HG02840 (cell line): ENCODE data around the gene COQ7.

ENCODE experiments used
- ATAC-seq: cut with Tn5 transposase; IDR thresholded peaks from one replicate; pipeline ENCODE4 v1.9.1; 2021; ENCODE audit warnings: mild to moderate bottlenecking, moderate library complexity, moderate number of reproducible peaks; ENCODE audit not compliant: unreplicated experiment, low FRiP score

COQ7 gene

GRCh38 chr16:19110537-19111360 lies 43.3 kb downstream of the COQ7 start:
- ATAC-seq = no peak

GRCh38 chr16:19112099-19112407 lies 44.6 kb downstream of the COQ7 start:
- ATAC-seq = no peak

GRCh38 chr16:19113577-19114358 lies 46.4 kb downstream of the COQ7 start, which contains the start of gene ITPRIPL2:
Gene ITPRIPL2 (plus strand): TSS chr16:19113964. CDS start chr16:19114462, 498 bp downstream.
- ATAC-seq = no peak

- ATAC-seq = no peak
Measured at GRCh38 chr16:19114359-19115147, 47.1 kb downstream of the COQ7 start.

GRCh38 chr16:19115148-19116021 lies 48.0 kb downstream of the COQ7 start:
- no peak for ATAC-seq

- no peak for ATAC-seq
Measured at GRCh38 chr16:19116711-19117449, 49.5 kb downstream of the COQ7 start.

GRCh38 chr16:19118938-19119431 lies 51.6 kb downstream of the COQ7 start:
- no peak for ATAC-seq

- no peak for ATAC-seq
Measured at GRCh38 chr16:19119564-19119963, 52.1 kb downstream of the COQ7 start.

- ATAC-seq = no peak
Measured at GRCh38 chr16:19123535-19124178, 56.2 kb downstream of the COQ7 start.

- no peak for ATAC-seq
Measured at GRCh38 chr16:19126300-19126699, 58.9 kb downstream of the COQ7 start.

- ATAC-seq = no peak
Measured at GRCh38 chr16:19127205-19127604, 59.8 kb downstream of the COQ7 start.

GRCh38 chr16:19127674-19128131 lies 60.3 kb downstream of the COQ7 start:
- no peak for ATAC-seq

GRCh38 chr16:19128454-19129200 lies 61.2 kb downstream of the COQ7 start:
- ATAC-seq = no peak
